NK-92 treated with Interleukin-12 subunit alpha and Interleukin-12 subunit beta, amount 100 ng/mL, for 24 hours (cell line): Measurements from ENCODE around the gene DDX56.
"Not testable (repeated sequence)": the region's sequence is repeated elsewhere in the genome, so short reads cannot be mapped to it uniquely, and the experiment has no call there.

ENCODE experiments used
- DNase-seq: peaks from one replicate; lab custom pipeline; 2025; lab: John Stamatoyannopoulos, UW

DDX56 gene

GRCh38 chr7:44563171-44563679 lies 10.5 kb downstream of the DDX56 start:
- DNase-seq = no peak

GRCh38 chr7:44562622-44562962 lies 11.1 kb downstream of the DDX56 start:
- not testable (repeated sequence) for DNase-seq

GRCh38 chr7:44561962-44562621 lies 11.6 kb downstream of the DDX56 start:
- DNase-seq = no peak

DNA sequence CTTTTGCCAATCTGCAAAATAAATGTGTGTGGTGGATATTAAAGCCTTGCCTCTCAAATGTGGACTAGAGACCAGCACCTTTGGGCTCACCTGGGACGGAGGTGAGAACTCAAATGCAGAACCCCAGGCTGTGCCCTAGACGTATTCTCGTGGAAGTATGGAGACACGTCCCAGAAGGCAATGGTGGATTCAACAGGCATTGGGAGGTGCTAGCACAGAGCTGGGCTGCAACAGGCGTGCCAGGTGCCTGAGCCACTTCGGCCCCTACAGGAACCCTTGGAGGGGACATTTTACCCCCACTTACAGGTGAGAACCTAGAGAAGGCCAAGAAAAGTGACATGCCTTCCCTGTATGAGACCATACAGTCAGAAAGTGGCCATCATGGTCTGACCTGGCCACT lies 12.2 kb downstream of the DDX56 start:
- DNase-seq = no peak

DNA sequence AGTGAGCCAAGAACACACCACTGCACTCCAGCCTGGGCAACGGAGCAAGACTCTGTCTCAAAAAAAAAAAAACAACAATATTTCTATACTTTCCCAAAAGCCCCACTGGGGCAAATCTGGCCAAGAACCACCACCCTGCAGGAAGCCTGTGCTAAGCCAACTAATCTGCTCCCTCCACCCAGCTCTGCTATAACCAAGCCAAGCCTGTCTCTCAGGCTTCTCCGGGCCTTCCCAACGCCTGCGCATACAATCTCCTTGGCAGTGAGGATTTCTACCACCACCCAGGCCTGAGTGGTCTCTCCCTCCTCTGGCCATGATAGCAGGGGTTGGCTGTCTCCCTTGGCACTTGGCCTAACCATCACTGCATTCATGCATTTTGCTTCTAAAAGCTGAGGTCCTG lies 14.2 kb downstream of the DDX56 start:
- DNase-seq = no peak

GRCh38 chr7:44557485-44557884 lies 16.2 kb downstream of the DDX56 start:
- DNase-seq = no peak

GRCh38 chr7:44555350-44555749 lies 18.4 kb downstream of the DDX56 start:
- DNase-seq = no peak

- DNase-seq = not testable (repeated sequence)
These were observed 21.2 kb downstream of the DDX56 start for GRCh38 chr7:44552473-44553005.

- no peak for DNase-seq
These were observed 24.3 kb downstream of the DDX56 start for GRCh38 chr7:44549457-44549856.

DNA sequence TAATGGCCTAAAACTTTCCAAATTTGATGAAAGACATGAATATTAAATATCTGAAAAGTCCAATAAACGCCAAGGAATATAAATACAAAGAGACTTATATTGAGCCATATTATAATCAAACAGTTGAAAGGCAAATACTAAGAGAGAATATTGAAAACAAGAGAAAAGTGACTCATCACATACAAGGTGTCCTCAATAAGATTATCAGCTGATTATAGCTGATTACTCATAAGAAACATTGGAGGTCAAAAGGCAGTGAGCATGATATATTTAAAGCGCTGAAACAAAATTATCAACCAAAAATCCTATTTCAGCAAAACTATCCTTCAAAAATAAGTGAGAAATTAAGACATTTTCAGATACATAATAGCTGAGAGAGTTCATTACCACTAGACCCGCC lies 24.8 kb downstream of the DDX56 start:
- DNase-seq = no peak

- no peak for DNase-seq
These were observed 26.0 kb downstream of the DDX56 start for GRCh38 chr7:44547536-44548231.

DNA sequence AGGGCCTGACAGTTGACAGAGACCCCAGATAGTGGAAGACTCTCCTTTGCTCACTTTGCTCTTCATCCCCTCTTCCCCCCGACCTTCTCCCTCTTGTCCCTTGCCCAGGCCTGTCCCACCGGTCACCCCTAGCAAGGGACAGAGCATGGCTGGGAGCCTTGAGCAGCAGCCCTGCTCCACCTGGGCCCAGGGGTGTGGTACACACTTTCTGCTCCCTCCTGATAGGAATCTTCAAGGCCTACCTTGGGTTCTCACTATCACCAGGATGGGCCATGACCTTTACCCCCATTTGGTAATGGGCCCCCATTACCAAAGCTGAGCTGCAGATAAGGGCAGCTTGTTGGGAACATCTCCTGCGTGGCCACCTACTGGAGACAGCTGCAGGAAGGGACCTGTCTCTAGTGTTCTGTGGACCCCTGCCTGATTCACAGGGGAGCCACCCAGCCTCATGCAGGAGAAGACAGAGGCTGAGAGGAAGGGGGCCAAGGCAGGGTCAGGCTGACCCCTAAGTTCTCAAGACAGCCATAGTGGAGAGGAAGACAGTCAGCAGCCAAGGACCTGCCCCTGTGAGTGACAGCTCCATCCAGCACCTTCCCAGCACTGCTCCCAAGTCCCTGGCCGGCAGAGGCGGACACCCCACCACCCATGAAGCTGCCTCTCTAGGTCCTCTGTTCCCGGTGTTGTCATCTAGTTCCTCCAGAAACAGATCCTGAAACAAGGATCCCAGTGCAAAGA lies 31.7 kb downstream of the DDX56 start:
- DNase-seq = no peak

DNA sequence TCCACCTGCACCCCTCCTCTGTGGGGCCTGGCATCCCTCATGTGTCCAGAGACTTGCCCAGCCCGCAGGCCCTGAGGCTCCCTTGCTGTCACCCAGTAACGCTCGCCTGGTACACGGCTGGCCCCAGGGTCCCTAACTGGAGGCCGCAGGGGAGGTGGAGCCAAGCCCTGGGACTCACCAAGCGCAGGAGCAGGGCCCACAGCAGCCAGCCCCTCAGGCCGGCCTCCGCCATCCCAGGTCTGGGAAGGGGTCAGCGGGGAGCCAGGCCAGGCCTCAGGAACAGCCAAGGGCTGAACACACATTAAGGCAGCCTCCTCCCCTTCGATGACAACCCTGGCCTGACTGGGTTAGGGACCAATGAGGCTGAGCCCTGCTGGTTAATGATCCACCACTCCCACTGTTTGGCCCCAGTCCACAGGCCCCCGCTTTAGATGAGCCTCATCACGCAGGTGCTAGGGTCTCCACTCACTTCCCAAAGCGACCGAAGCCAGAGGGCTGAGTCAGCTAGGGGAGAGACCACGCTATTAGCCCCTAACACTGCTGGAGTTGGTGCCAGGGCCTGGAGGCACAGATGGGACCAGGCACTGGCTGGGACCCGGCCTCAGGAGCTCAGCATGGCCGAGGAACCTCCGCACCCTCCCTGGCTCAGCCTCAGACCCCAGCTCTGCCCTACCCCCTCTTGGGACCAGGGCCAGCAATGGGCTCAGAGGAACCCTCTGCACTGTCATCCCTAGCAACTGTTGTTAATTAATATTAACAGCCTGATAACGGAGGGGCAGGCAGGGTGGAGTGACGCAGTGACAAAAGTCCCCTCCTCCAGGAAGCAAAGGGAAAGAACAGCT lies 32.5 kb downstream of the DDX56 start, which contains the start of gene NPC1L1:
Gene NPC1L1, minus strand, starts transcription at position 303 of the 842 bp plus-strand sequence. Its CDS starts 71 bp downstream, at position 232.
- DNase-seq = no peak

DNA sequence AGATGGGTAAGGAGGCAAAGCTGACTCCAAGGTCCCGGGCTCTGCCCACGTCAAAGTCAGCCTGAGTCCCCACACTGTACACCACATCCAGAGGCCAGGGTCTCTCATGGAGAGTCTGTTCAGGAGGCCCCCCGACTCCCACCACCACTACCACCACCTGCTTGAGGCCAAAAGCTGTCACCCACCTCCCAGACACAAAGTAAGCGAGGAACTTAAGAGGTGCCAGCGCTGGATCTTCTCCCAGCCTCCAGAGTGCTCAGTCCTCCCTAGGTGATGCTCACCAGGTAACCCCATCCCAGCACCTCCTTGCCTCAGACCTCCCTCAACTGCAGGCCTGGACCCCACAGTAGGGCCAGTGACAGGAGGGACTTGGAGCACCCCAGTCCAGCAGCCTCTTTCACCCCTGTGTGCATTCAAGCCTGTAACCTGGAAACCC lies 33.1 kb downstream of the DDX56 start:
- DNase-seq = no peak

GRCh38 chr7:44539669-44540506 lies 33.8 kb downstream of the DDX56 start:
- no peak for DNase-seq

DNA sequence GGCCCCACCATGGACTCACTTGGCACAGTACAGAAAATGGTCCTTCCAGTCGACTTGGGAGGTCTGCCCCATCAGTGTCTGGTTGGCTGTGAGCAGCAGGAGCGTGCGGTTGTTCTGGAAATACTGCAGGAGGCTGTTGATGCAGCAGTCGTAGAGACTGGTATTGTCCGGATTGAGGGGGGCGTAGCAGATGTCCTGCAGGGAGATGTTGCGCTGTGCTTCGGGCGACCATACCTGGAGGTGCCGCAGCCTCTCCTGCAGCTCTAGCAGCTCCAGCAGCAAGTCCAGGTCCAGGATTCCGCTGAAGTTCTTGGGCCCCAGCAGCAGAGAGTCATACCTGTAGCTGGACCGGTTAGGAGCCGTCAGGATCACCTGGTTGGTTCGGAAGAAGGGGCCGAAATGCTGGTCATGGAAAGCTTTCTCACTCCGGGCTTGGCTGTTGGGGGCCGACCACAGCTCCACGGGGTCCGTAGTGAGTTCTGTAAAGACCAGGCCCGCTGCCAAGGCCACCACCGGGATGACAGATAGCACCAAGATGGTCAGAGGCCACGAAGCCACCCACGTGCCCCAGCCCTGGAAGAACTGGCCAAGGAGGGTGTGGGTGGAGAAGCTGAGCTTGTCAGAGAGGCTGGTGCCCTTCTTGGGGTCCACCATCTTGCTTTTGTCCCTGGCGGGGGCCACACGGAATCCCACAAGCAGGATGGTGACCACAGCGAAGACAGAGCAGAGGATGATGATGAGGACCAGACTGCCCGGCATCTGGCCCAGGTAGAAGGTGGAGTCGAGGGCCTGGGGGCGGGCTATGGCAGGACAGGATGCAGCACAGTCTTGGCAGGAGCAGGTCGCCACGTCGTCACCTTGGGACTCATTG lies 34.7 kb downstream of the DDX56 start:
- no peak for DNase-seq

GRCh38 chr7:44538093-44538797 lies 35.5 kb downstream of the DDX56 start:
- no peak for DNase-seq

DNA sequence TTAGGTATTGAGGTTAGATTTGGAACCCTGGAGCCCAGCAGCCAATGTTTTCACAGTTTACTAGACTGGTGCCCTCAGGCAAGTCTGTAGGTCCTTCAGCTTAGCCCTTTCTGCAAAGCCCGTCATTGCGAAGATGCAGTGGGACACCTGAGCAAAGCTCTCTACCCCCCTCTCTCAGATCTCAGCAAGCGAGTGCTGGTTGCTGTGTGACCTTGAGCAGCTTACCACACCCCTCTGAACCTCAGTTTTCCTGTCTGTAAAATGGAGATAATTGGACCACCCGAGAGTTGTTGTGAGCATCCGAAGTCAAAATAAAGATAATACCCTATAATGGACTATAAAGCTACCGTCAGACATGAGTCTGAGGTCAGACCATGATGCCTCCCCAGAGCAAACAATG lies 36.3 kb downstream of the DDX56 start:
- no peak for DNase-seq

GRCh38 chr7:44536090-44536489 lies 37.6 kb downstream of the DDX56 start:
- DNase-seq = no peak
